ENCODE measurements around the gene TLL1. TPM values are rescaled to one million over a fixed set of nuclear protein-coding genes. Genes with fewer than 3 reads are reported as not detected.

TLL1 gene
- polyA plus RNA-seq (2012; rRNA removed), result 0.07 and 0.11 TPM in 2 replicates
- polyA plus RNA-seq (2012; cell fraction: cytosol; rRNA removed), result 0.08 and 0.17 TPM in 2 replicates
- polyA plus RNA-seq (2012; cell fraction: nucleus; rRNA removed), result 0.04 and 0.10 TPM in 2 replicates

DNA sequence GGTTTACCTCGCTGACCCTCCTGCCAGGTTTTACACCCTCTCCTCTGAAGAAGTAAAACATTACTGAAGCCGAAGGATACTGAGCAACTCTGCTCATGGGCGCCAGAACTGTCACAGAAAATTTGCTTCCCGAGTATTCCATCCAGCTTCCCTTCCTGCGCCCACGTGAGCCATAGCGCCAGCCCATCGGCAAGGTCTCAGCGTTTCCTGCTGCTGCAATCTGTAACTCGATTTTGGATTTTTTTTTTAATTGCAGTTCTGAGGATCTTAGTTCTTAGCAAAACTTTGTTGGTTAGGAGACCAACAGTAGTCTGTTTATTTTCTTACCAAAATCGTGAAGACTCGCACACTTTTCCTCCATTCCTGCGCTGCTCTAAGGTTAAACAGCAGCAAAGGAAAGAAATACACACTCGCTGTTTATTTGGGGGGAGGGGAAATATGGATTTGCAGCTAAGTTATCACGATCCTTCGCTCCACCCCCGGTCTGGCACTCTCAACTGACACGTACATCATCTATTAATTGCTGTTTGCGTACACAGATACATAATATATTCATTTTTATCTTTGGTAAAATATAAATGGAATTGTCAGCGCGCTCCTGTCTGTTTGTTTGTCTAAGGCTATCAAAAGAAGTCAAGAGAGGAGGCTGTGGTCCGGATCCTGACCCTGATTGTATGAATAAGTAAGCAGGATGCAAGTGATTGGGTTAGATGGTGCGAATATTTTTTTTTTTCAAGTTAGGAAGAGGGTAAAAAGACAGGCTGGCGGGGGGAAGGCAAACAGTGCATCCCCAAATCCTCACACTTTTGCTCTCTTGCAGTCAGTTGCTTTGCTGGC is at the start of gene TLL1:
Gene TLL1, plus strand, starts transcription at position 777 of the 837 bp plus-strand sequence. CDS start 668 bp downstream, outside the sequence.
- peak within 1 kb of the TSS; percentile 44 to 59 for H3K4me3 ChIP-seq (ENCODE audit: low read depth in 2 of 2, low read length in 1 of 2)
- no peaks in the 10 kb centered on the region for H3K9me2 ChIP-seq
- no peaks in the 10 kb centered on the region for H3K36me3 ChIP-seq (replicated peaks in 1 of 2; ENCODE audit: control insufficient read depth in 1 of 2, insufficient read depth in 2 of 2, low read length in 1 of 2)
- WGBS (ENCODE audit: low lambda C conversion rate), result 3% methylated on average over 24 of the region's 24 CpGs
- peak; percentile 23 for DNase-seq
- H3K4me1 ChIP-seq (ENCODE audit: control insufficient read depth in 1 of 2, insufficient read depth in 2 of 2, low read depth in 1 of 2, low read length in 1 of 2), result peaks cover 0 to 3% of the 10 kb centered on the region in 2 experiments; a peak in 2 of 4 replicates
- TF ChIP-seq, protein P1, sequence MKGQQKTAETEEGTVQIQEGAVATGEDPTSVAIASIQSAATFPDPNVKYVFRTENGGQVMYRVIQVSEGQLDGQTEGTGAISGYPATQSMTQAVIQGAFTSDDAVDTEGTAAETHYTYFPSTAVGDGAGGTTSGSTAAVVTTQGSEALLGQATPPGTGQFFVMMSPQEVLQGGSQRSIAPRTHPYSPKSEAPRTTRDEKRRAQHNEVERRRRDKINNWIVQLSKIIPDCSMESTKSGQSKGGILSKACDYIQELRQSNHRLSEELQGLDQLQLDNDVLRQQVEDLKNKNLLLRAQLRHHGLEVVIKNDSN (IDR thresholded peaks at IDR 0.05; ENCODE audit: borderline replicate concordance, low read depth), result no peak; the same call in 1 of the 2 replicates
- TF ChIP-seq MEF2A (IDR thresholded peaks at IDR 0.05; ENCODE audit: borderline replicate concordance, low read depth) (no peak), PBX3 (IDR thresholded peaks at IDR 0.05) (no peak)
- no peaks in the 10 kb centered on the region for H3K79me2 ChIP-seq (ENCODE audit: insufficient read depth)
- no peaks in the 10 kb centered on the region for H3F3A ChIP-seq (replicated peaks; ENCODE audit: insufficient read depth)
- ChIA-PET CTCF (no interaction called here), POLR2A (no interaction called here)
- H3K27me3 ChIP-seq (ENCODE audit: insufficient read depth), result peaks cover 46% of the 10 kb centered on the region
- H3K9ac ChIP-seq, result no peak within 1 kb of the TSS
- no peaks in the 10 kb centered on the region for H4K20me1 ChIP-seq (ENCODE audit: insufficient read depth)
- H2AFZ ChIP-seq (ENCODE audit: low read depth), result peak within 1 kb of the TSS; percentile 82
- no peaks in the 10 kb centered on the region for H3K9me3 ChIP-seq
- peak within 1 kb of the TSS in 1 of 2 experiments; percentile 63; a peak in 2 of 4 replicates for H3K27ac ChIP-seq (ENCODE audit: low read depth in 2 of 2, low read length in 1 of 2)
- peak within 1 kb of the TSS; percentile 89 for H3K4me2 ChIP-seq

DNA sequence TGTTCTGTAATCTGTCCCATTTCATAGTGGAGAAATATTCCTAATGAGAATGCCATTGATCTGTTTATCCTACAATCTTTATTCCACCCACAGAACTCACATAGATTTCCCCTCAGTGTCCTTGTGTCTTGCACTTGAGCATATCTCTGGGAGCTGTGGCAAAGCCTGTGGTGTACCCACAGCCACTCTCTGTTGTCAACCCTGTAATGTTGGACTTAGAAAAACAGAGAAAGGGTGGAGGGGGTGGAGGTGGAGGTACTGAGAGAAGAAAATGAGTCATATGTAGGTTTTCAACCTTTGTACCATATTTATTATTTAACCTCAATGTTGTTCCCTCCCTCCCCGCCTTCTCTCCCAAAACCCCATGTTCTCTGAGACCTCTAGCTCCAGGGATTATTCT is 46.9 kb upstream of the TLL1 start:
- no peak for DNase-seq
- TF ChIP-seq NFIC (IDR thresholded peaks at IDR 0.05; ENCODE audit: borderline replicate concordance) (no peak), TCF12 (IDR thresholded peaks at IDR 0.05) (no peak), TAF1 (IDR thresholded peaks at IDR 0.05; ENCODE audit: borderline replicate concordance, low read depth, low read length) (no peak), NRF1 (IDR thresholded peaks at IDR 0.05; ENCODE audit: low read depth, low read length) (no peak), JUND (IDR thresholded peaks at IDR 0.05) (no peak), EP300 (IDR thresholded peaks at IDR 0.05; ENCODE audit: borderline replicate concordance in 1 of 2, low read depth in 1 of 2, low read length in 1 of 2) (no peak), YY1 (IDR thresholded peaks at IDR 0.05; ENCODE audit: low read depth) (no peak), MEF2A (IDR thresholded peaks at IDR 0.05; ENCODE audit: borderline replicate concordance, low read depth) (no peak), SMC3 (IDR thresholded peaks at IDR 0.05; ENCODE audit: low read depth, low read length) (no peak), EZH2phosphoT487 (IDR thresholded peaks at IDR 0.05; ENCODE audit: borderline replicate concordance, low read depth) (no peak), TEAD4 (IDR thresholded peaks at IDR 0.05; ENCODE audit: borderline replicate concordance, insufficient read depth) (no peak), FOSL2 (IDR thresholded peaks at IDR 0.05; ENCODE audit: borderline replicate concordance, low read depth) (no peak)
- TF ChIP-seq, protein P2, sequence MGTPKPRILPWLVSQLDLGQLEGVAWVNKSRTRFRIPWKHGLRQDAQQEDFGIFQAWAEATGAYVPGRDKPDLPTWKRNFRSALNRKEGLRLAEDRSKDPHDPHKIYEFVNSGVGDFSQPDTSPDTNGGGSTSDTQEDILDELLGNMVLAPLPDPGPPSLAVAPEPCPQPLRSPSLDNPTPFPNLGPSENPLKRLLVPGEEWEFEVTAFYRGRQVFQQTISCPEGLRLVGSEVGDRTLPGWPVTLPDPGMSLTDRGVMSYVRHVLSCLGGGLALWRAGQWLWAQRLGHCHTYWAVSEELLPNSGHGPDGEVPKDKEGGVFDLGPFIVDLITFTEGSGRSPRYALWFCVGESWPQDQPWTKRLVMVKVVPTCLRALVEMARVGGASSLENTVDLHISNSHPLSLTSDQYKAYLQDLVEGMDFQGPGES (IDR thresholded peaks at IDR 0.05; ENCODE audit: low read depth, low read length), result no peak
- TF ChIP-seq, protein P3, sequence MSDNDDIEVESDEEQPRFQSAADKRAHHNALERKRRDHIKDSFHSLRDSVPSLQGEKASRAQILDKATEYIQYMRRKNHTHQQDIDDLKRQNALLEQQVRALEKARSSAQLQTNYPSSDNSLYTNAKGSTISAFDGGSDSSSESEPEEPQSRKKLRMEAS (IDR thresholded peaks at IDR 0.05; ENCODE audit: low read depth), result no peak
- H4K20me1 ChIP-seq (ENCODE audit: insufficient read depth), result no peaks in the 10 kb centered on the region
- H3K4me2 ChIP-seq, result no peak overlapping the region
- no peak overlapping the region for H3K9ac ChIP-seq
- H3K9me3 ChIP-seq, result no peaks in the 10 kb centered on the region
- H3F3A ChIP-seq (replicated peaks; ENCODE audit: insufficient read depth), result no peaks in the 10 kb centered on the region
- H3K27me3 ChIP-seq (ENCODE audit: insufficient read depth), result no peaks in the 10 kb centered on the region
- H3K36me3 ChIP-seq (replicated peaks in 1 of 2; ENCODE audit: control insufficient read depth in 1 of 2, insufficient read depth in 2 of 2, low read length in 1 of 2), result no peaks in the 10 kb centered on the region
- no peak overlapping the region for H2AFZ ChIP-seq (ENCODE audit: low read depth)
- 3% methylated on average over 1 of the region's 1 CpG for WGBS (ENCODE audit: low lambda C conversion rate)
- ChIA-PET CTCF (no interaction called here), POLR2A (no interaction called here)
- H3K4me1 ChIP-seq (ENCODE audit: control insufficient read depth in 1 of 2, insufficient read depth in 2 of 2, low read depth in 1 of 2, low read length in 1 of 2), result no peaks in the 10 kb centered on the region
- H3K9me2 ChIP-seq, result no peaks in the 10 kb centered on the region
- no peaks in the 10 kb centered on the region for H3K79me2 ChIP-seq (ENCODE audit: insufficient read depth)
- H3K27ac ChIP-seq (ENCODE audit: low read depth in 2 of 2, low read length in 1 of 2), result no peak overlapping the region
- H3K4me3 ChIP-seq (ENCODE audit: low read depth in 2 of 2, low read length in 1 of 2), result no peak overlapping the region

Measured in SK-N-SH (cell line).